ENCODE results near the gene PAF1. TPM values are rescaled to one million over a fixed set of nuclear protein-coding genes. Genes with fewer than 3 reads are reported as not detected.
A peak's percentile ranks its signal among the peaks of the same experiment; 100 is the strongest.

Gene PAF1
- total RNA-seq, 4 donors from 2014 or later, result 32.8 to 48.0 (median 44.0) TPM

- Histone ChIP-seq H3K36me3 (peaks cover 0 to 41% of the 10 kb centered on the region in 2 donors), H3K27ac (peak overlapping the region in 3 of 4 donors; percentile 25 to 92 (median 91)), H3K4me3 (peak overlapping the region in 1 of 2 donors; percentile 80), H3K9me3 (no peaks in the 10 kb centered on the region), H3K27me3 (no peaks in the 10 kb centered on the region), H3K4me1 (peaks cover 4 to 45% (median 20%) of the 10 kb centered on the region in 3 donors)
- no peak for ATAC-seq
- 45 to 66% methylated on average over 9 to 10 of the region's 10 CpGs for WGBS, 2 donors (ENCODE audit: low coverage in 1 of 2)
- no peak for TF ChIP-seq POLR2A (IDR thresholded peaks at IDR 0.05)
- TF ChIP-seq CTCF (IDR thresholded peaks at IDR 0.05), result no peak
- TF ChIP-seq POLR2AphosphoS5 (IDR thresholded peaks at IDR 0.05), result no peak
- no peak for TF ChIP-seq EP300 (IDR thresholded peaks at IDR 0.05)
These were observed 43.5 kb upstream of the PAF1 start for GRCh38 chr19:39434123-39435076.

- Histone ChIP-seq H3K9me3 (no peaks in the 10 kb centered on the region), H3K27me3 (no peaks in the 10 kb centered on the region), H3K4me1 (peaks cover 7 to 54% (median 28%) of the 10 kb centered on the region in 3 donors), H3K27ac (peak overlapping the region in 2 of 4 donors; percentile 91 to 92), H3K4me3 (no peak overlapping the region), H3K36me3 (peaks cover 0 to 41% of the 10 kb centered on the region in 2 donors)
- no peak for TF ChIP-seq POLR2AphosphoS5 (IDR thresholded peaks at IDR 0.05)
- no peak for ATAC-seq
- WGBS, 2 donors (ENCODE audit: low coverage in 1 of 2), result 73% methylated on average over 3 of the region's 8 CpGs; no CpG with 5 or more reads in 1 of the 2 donors
These were observed 42.7 kb upstream of the PAF1 start for GRCh38 chr19:39433480-39434079.

GRCh38 chr19:39432677-39433025 is 41.7 kb upstream of the PAF1 start:
- WGBS, 2 donors (ENCODE audit: low coverage in 1 of 2), result 75 to 89% methylated on average over 2 to 7 of the region's 8 CpGs
- H3K9me3 ChIP-seq, result no peaks in the 10 kb centered on the region
- ATAC-seq, result no peak
- no peak overlapping the region for H3K27ac ChIP-seq
- H3K36me3 ChIP-seq, result peaks cover 0 to 41% of the 10 kb centered on the region in 2 donors
- H3K4me3 ChIP-seq, result no peak overlapping the region
- H3K4me1 ChIP-seq, result peaks cover 7 to 63% (median 37%) of the 10 kb centered on the region in 3 donors
- TF ChIP-seq EP300 (IDR thresholded peaks at IDR 0.05) (no peak), POLR2AphosphoS5 (IDR thresholded peaks at IDR 0.05) (no peak), CTCF (IDR thresholded peaks at IDR 0.05) (no peak)
- no peaks in the 10 kb centered on the region for H3K27me3 ChIP-seq

GRCh38 chr19:39430675-39431593 is 40.0 kb upstream of the PAF1 start:
- TF ChIP-seq EP300 (IDR thresholded peaks at IDR 0.05) (no peak), POLR2AphosphoS5 (IDR thresholded peaks at IDR 0.05) (peak; percentile 70), POLR2A (IDR thresholded peaks at IDR 0.05) (no peak), CTCF (IDR thresholded peaks at IDR 0.05) (no peak)
- Histone ChIP-seq H3K27me3 (no peaks in the 10 kb centered on the region), H3K4me3 (no peak overlapping the region), H3K36me3 (peaks cover 0 to 41% of the 10 kb centered on the region in 2 donors), H3K27ac (peak overlapping the region in 3 of 4 donors; percentile 74 to 78 (median 76)), H3K9me3 (no peaks in the 10 kb centered on the region), H3K4me1 (peaks cover 7 to 59% (median 33%) of the 10 kb centered on the region in 3 donors)
- ATAC-seq, result peak; percentile 48
- 49% methylated on average over 14 of the region's 25 CpGs; no CpG with 5 or more reads in 1 of the 2 donors for WGBS, 2 donors (ENCODE audit: low coverage in 1 of 2)

Data from gastroesophageal sphincter (tissue), 4 donors.